ENCODE data around the gene SERPINE2. TPM values are rescaled to one million over a fixed set of nuclear protein-coding genes. Genes with fewer than 3 reads are reported as not detected.
"Not testable (repeated sequence)": the region's sequence is repeated elsewhere in the genome, so short reads cannot be mapped to it uniquely, and the experiment has no call there.

Gene SERPINE2
- total RNA-seq, 2 donors from 2014 or later: 37.8 to 46.0 TPM

DNA sequence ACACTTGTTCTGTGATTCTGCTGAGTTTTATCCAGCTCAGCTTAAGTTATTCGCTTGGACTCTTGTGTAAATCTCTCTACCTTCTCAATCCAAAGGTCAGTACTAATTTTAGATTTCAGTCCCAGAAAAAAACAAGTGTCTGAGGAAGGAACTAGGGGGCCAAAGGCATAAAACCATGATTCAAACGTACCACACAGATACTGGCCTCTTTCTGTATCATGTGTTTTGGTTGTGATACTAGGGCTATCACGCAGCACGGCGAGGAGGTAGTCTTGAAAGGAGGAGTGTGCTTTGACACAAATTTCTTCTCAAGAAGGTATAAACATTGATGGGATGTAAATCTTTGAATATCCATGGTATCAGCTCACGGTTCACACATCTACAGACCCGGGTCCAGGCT lies 8.3 kb downstream of the SERPINE2 start:
- Mint-ChIP-seq H3K27ac (no peak overlapping the region), H3K36me3 (peaks cover 0 to 47% of the 10 kb centered on the region in 2 donors), H3K9me3 (peaks cover 0 to 11% of the 10 kb centered on the region in 2 donors)
- no peak for DNase-seq (ENCODE audit: low spot score in 2 of 2)
- ATAC-seq: no peak

DNA sequence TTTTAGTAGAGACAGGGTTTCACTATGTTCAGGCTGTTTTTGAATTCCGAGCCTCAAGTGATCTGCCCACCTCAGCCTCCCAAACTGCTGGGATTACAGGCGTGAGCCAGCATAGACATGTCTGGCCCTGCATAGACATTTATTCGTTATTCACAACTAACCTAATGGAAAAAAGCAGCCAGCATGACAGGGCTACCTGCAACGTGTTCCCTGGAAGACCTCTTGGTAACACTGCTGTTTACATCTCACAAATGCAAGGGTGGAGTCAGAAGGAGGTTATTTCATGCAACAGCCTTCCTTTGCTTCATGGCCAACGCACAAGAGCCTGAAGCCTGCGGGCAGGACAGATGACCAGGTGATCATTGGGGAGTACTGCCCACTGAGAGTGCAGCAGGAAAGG lies 9.2 kb downstream of the SERPINE2 start:
- Mint-ChIP-seq H3K9me3 (peaks cover 0 to 15% of the 10 kb centered on the region in 2 donors), H3K27ac (peak overlapping the region in 1 of 2 donors; percentile 46), H3K36me3 (peaks cover 0 to 55% of the 10 kb centered on the region in 2 donors)
- ATAC-seq (no peak), DNase-seq (ENCODE audit: low spot score in 2 of 2) (no peak)

DNA sequence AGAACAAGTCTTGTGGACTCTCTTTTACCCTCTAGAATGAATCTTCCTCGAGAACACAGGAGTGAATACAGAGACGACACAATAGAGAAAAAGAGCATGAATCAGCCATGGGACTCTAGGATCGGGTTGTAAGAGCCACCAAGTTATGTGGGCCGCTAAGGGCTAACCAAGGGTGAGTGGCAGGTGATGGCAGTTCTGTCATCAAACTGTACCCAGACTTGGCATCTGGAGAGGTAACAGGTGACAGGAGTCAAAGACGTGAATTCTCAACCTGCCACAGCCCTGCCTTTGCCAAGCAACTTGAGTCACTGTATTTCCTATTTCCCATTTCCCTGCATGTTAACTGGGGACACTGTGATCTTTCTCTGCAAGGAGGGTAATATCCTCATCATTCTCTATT lies 11.2 kb downstream of the SERPINE2 start:
- no peak for ATAC-seq
- Mint-ChIP-seq H3K27ac (peak overlapping the region; percentile 86 to 92), H3K9me3 (peaks cover 0 to 15% of the 10 kb centered on the region in 2 donors), H3K36me3 (peaks cover 0 to 51% of the 10 kb centered on the region in 2 donors)
- no peak for DNase-seq (ENCODE audit: low spot score in 2 of 2)

DNA sequence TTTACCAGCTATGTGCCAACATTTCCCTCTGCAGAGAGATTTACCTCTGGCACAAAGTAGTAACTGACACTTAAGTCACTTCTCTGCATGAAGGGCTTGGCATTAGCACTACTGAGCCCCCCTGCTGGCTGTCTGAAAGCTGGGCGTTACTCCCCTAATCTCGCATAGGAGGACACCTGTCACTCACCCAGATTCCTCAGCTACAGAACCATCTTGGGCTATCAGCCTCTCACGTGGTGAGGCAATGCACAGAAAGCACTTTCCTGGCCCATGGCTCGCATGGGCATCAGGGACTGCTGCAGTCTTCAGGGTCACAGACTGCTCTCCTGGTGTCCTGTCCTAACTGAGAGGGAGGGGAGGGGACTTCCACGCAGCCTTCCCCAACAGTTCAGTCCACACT lies 12.0 kb downstream of the SERPINE2 start:
- ATAC-seq (no peak), DNase-seq (ENCODE audit: low spot score in 2 of 2) (no peak)
- H3K9me3 Mint-ChIP-seq: peaks cover 0 to 15% of the 10 kb centered on the region in 2 donors
- peaks cover 0 to 57% of the 10 kb centered on the region in 2 donors for H3K36me3 Mint-ChIP-seq
- H3K27ac Mint-ChIP-seq: peak overlapping the region in 1 of 2 donors; percentile 86

GRCh38 chr2:224025874-224026273 lies 13.2 kb downstream of the SERPINE2 start:
- ATAC-seq: peak; percentile 95
- peak; percentile 59 to 76 for DNase-seq (ENCODE audit: low spot score in 2 of 2)
- peaks cover 0 to 57% of the 10 kb centered on the region in 2 donors for H3K36me3 Mint-ChIP-seq

GRCh38 chr2:224024270-224024669 lies 14.8 kb downstream of the SERPINE2 start:
- ATAC-seq: no peak
- H3K9me3 Mint-ChIP-seq: peaks cover 0 to 20% of the 10 kb centered on the region in 2 donors
- DNase-seq (ENCODE audit: low spot score in 2 of 2): no peak
- peaks cover 0 to 54% of the 10 kb centered on the region in 2 donors for H3K36me3 Mint-ChIP-seq
- peak overlapping the region; percentile 66 to 86 for H3K27ac Mint-ChIP-seq

More at GRCh38 chr2:224025874-224026273, 13.2 kb downstream of the SERPINE2 start:
- H3K27ac Mint-ChIP-seq: peak overlapping the region; percentile 86 to 91
- peaks cover 0 to 19% of the 10 kb centered on the region in 2 donors for H3K9me3 Mint-ChIP-seq

GRCh38 chr2:224023188-224023587 lies 15.9 kb downstream of the SERPINE2 start:
- peaks cover 0 to 54% of the 10 kb centered on the region in 2 donors for H3K36me3 Mint-ChIP-seq
- ATAC-seq (no peak), DNase-seq (ENCODE audit: low spot score in 2 of 2) (no peak)
- H3K9me3 Mint-ChIP-seq: peaks cover 0 to 20% of the 10 kb centered on the region in 2 donors
- H3K27ac Mint-ChIP-seq: peak overlapping the region; percentile 18 to 82

DNA sequence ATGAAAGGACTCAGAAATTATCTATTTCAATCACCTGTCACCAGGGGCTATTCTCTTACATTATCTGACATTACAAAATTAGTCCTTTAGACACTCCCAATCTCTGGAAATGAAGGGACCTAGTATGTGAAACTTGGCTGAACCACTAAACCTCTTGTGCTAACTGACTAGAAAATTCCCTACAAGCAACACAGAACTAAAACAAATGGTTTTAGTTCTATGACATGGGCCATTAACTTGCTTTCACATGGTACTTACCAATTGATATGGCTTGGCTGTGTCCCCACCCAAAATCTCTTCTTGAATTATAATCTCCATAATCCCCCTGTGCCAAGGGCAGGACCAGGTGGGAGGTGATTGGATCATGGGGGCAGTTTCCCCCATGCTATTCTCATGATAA lies 16.6 kb downstream of the SERPINE2 start:
- no peak for ATAC-seq
- peaks cover 0 to 15% of the 10 kb centered on the region in 2 donors for H3K9me3 Mint-ChIP-seq
- DNase-seq (ENCODE audit: low spot score in 2 of 2): no peak
- peaks cover 0 to 47% of the 10 kb centered on the region in 2 donors for H3K36me3 Mint-ChIP-seq
- H3K27ac Mint-ChIP-seq: peak overlapping the region in 1 of 2 donors; percentile 82

DNA sequence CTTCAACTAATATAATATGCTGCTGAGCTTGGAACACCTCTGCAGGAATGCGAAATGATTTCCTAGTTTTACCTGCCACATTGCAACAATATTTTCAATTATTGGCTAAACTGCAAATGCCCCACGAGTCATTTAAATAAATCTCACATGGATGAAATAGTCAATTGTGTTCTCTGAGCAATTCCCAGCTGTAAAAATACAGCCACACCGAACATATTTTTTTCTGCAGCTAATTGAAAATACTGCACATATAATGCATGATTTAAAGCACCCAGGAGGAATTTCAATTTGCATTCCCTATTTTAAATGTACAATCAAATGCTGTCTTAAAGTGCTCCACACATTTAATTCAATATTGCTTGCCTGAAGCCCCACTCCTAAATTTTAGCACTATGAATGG lies 18.6 kb downstream of the SERPINE2 start:
- H3K9me3 Mint-ChIP-seq: peaks cover 0 to 12% of the 10 kb centered on the region in 2 donors
- H3K36me3 Mint-ChIP-seq: peaks cover 0 to 30% of the 10 kb centered on the region in 2 donors
- ATAC-seq (no peak), DNase-seq (ENCODE audit: low spot score in 2 of 2) (no peak)
- no peak overlapping the region for H3K27ac Mint-ChIP-seq

- H3K27ac Mint-ChIP-seq: no peak overlapping the region
- H3K9me3 Mint-ChIP-seq: peaks cover 0 to 8% of the 10 kb centered on the region in 2 donors
- DNase-seq (ENCODE audit: low spot score in 2 of 2): no peak
- no peak for ATAC-seq
- peaks cover 0 to 19% of the 10 kb centered on the region in 2 donors for H3K36me3 Mint-ChIP-seq
Measured at GRCh38 chr2:224017957-224018356, 21.1 kb downstream of the SERPINE2 start.

DNA sequence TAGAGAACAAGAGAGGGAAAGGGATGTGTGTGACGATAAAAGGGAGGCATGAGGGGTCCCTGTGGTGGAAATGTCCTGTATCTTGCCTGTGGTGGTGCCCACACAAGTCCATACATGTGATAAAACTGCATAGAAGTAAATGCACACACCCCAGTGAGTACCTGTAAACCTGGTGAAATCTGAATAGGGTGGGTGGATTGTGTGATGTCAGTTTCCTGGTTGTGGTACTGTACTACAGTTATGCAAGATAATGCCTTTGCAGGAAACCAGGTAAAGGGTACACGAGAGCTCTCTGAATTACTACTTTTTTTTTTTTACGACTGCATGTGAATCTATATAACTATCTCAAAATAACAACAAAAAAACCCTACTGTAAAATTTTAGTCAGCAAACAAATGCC lies 22.1 kb downstream of the SERPINE2 start:
- Mint-ChIP-seq H3K36me3 (peaks cover 0 to 11% of the 10 kb centered on the region in 2 donors), H3K9me3 (peaks cover 0 to 8% of the 10 kb centered on the region in 2 donors), H3K27ac (no peak overlapping the region)
- ATAC-seq (peak; percentile 68), DNase-seq (ENCODE audit: low spot score in 2 of 2) (no peak)

GRCh38 chr2:224014336-224014735 lies 24.8 kb downstream of the SERPINE2 start:
- ATAC-seq (no peak), DNase-seq (ENCODE audit: low spot score in 2 of 2) (no peak)
- no peaks in the 10 kb centered on the region for H3K9me3 Mint-ChIP-seq
- no peaks in the 10 kb centered on the region for H3K36me3 Mint-ChIP-seq
- no peak overlapping the region for H3K27ac Mint-ChIP-seq

- no peaks in the 10 kb centered on the region for H3K36me3 Mint-ChIP-seq
- no peak for ATAC-seq
- no peaks in the 10 kb centered on the region for H3K9me3 Mint-ChIP-seq
- no peak overlapping the region for H3K27ac Mint-ChIP-seq
- DNase-seq (ENCODE audit: low spot score in 2 of 2): no peak
Measured at GRCh38 chr2:224011837-224012236, 27.2 kb downstream of the SERPINE2 start.

DNA sequence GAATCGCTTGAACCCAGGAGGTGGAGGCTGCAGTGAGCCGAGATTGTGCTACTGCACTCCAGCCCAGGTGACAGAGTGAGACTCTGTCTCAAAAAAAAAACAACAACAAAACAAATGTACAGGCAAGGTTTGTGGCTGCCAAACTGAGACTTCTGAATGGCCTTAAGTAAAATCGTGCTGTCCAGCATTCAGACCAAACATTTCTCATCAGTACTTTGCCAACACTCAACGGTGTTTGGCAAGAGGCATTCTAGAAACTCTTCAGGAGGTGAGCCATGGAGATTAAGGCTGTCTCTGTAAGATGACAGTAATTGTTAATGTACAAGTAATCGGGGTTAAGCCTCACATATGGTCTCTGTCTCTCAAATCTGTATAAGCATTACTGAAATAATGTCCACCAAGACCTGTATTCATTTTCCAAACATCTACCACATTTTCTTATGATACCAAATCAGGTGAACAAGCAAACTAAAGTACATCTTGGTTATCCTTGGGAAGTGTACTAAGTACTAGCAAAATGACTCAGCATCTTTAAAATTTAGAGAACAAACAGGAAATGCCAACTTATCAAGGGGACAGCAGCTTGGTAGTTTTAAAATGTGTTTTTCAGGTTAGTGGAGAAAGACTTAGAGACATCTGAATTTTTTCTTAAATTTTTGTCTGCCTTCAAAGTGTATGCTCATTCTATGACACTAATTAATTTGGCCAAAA lies 29.3 kb downstream of the SERPINE2 start:
- no peak overlapping the region for H3K27ac Mint-ChIP-seq
- DNase-seq (ENCODE audit: low spot score in 2 of 2): no peak
- ATAC-seq: no peak
- no peaks in the 10 kb centered on the region for H3K9me3 Mint-ChIP-seq
- H3K36me3 Mint-ChIP-seq: no peaks in the 10 kb centered on the region

DNA sequence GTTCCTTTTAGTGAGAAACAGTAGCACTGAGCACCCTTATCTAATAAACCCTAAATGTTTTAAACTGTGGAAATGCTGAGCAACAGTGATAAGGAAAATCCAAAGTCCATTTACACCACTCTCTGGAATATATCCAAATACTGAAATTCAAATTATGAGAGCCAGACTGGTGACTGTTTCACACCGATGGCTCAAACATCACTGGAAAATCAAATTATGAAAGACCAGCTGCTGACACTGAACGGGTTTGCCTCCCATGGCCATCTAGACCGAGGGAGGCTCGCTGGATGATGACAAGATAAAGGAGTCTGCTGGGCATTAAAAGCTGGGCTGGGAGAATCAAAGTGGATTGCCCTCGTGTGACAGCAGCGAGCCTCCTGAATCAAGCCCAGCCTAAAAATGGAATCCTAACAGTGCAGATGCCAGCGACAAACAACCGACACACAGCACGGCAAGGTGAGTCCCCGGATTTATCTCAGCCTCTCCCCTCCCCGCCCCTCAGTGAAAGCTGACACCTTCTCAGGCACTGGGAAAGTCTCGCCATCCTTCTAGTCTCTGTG lies 30.3 kb downstream of the SERPINE2 start:
- no peak overlapping the region for H3K27ac Mint-ChIP-seq
- H3K9me3 Mint-ChIP-seq: no peaks in the 10 kb centered on the region
- no peaks in the 10 kb centered on the region for H3K36me3 Mint-ChIP-seq
- DNase-seq (ENCODE audit: low spot score in 2 of 2): no peak
- no peak for ATAC-seq

- ATAC-seq (no peak), DNase-seq (ENCODE audit: low spot score in 2 of 2) (no peak)
- Mint-ChIP-seq H3K9me3 (no peaks in the 10 kb centered on the region), H3K36me3 (peaks cover 9 to 14% of the 10 kb centered on the region in 2 donors), H3K27ac (no peak overlapping the region)
Measured at GRCh38 chr2:224004105-224004695, 34.9 kb downstream of the SERPINE2 start.

GRCh38 chr2:224000662-224001061 lies 38.4 kb downstream of the SERPINE2 start:
- not testable (repeated sequence) for ATAC-seq; H3K27ac Mint-ChIP-seq; DNase-seq (ENCODE audit: low spot score in 2 of 2); H3K9me3 Mint-ChIP-seq
- H3K36me3 Mint-ChIP-seq: peaks cover 9 to 14% of the 10 kb centered on the region in 2 donors

Measured in activated naive CD4-positive, alpha-beta T cell treated with anti-CD3 and anti-CD28 coated beads, Interleukin-2, amount 50 U/mL, for 72 hours (primary cell).